Activated CD4-positive, alpha-beta T cell treated with anti-CD3 and anti-CD28 coated beads for 36 hours (primary cell): ENCODE measurements around the gene LIX1L. TPM values are rescaled to one million over a fixed set of nuclear protein-coding genes. Genes with fewer than 3 reads are reported as not detected.

ENCODE experiments used
- ATAC-seq: fragments of 200-7000 bp; cut with Tn5 transposase; one replicate; pipeline ENCODE4 v1.10.0; 2021; ENCODE audit warnings: mild to moderate bottlenecking, moderate library complexity
- CTCF ChIA-PET: fragments of 350-600 bp; sonication (Branson Sonifier 250); formaldehyde crosslinking; loops from one replicate; lab custom pipeline; 2021; ENCODE audit warnings: antibody characterized with exemption; lab: Charles Lee
- POLR2A ChIA-PET: fragments of 350-600 bp; sonication (Branson Sonifier 250); formaldehyde crosslinking; loops from one replicate; lab custom pipeline; 2021; ENCODE audit warnings: antibody characterized with exemption, inconsistent platforms; lab: Charles Lee
- DNase-seq: peaks from one replicate; pipeline ENCODE4 v3.0.0-alpha.2; 2020
- H3K27ac Mint-ChIP-seq: one replicate; pipeline ENCODE4 v1.8.0; 2021; ENCODE audit warnings: mixed read lengths
- H3K27me3 Mint-ChIP-seq: one replicate; pipeline ENCODE4 v1.8.0; 2021; ENCODE audit warnings: mixed read lengths
- H3K36me3 Mint-ChIP-seq: one replicate; pipeline ENCODE4 v1.8.0; 2021; ENCODE audit warnings: low read depth, mixed read lengths
- H3K4me1 Mint-ChIP-seq: one replicate; pipeline ENCODE4 v1.8.0; 2021; ENCODE audit warnings: mixed read lengths
- H3K4me3 Mint-ChIP-seq: one replicate; pipeline ENCODE4 v1.8.0; 2021; ENCODE audit warnings: mild to moderate bottlenecking, moderate library complexity, mixed read lengths
- H3K9me3 Mint-ChIP-seq: one replicate; pipeline ENCODE4 v1.8.0; 2021; ENCODE audit warnings: low read depth, mixed read lengths
- intact Hi-C, 2 experiments: fragments of 100-400 bp; cut with DNase I in 1 of 2; cut with micrococcal nuclease in 1 of 2; formaldehyde crosslinking; loops; one replicate each; pipeline versions ENCODE4 v1.14.2 to v1.15.1; 2022 to 2024; cut with DNase I, micrococcal nuclease
- total RNA-seq, 2 experiments: library from RNA; stranded (reverse); gene quantifications; one replicate each; pipeline ENCODE4 v1.2.3, GENCODE V29; 2021

Gene LIX1L
- total RNA-seq, 2 experiments from 2014 or later = 44.9 to 49.4 TPM

DNA sequence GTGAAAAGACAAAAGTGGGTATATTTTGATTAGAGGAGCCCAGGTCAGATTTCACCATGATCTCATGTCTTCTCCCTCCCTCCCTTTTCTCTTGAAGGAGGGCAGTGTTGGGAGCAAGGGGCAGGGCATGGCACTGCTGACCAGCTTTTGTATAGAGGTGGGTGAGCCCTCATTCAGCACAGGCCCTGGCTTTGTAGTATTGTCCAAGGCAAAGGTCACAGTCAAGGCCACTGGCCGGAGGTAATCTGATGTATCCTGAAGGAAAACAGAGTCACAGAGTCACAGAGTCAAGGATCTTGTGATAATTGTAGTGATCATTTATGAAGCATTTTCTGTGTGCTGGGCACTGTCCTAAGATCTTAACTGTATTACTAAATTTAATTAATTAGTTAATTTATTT lies 59.8 kb downstream of the LIX1L start:
- CTCF ChIA-PET = interaction anchor here (1.1 kb wide), 1 partner anchor 52 kb away, joined by 4 read pairs; the partner anchor contains the start of gene NUDT17
- DNase-seq (no peak), ATAC-seq (no peak)
- Mint-ChIP-seq H3K36me3 (peaks cover 1% of the 10 kb centered on the region), H3K27ac (no peak overlapping the region), H3K4me3 (no peak overlapping the region), H3K27me3 (no peaks in the 10 kb centered on the region), H3K9me3 (no peaks in the 10 kb centered on the region), H3K4me1 (no peaks in the 10 kb centered on the region)
- intact Hi-C loops = loop anchor here in 1 of 2 experiments (2.0 kb wide), 1 partner anchor 13 kb away; the partner anchor contains the start of gene ANKRD35
- POLR2A ChIA-PET = no interaction called here

DNA sequence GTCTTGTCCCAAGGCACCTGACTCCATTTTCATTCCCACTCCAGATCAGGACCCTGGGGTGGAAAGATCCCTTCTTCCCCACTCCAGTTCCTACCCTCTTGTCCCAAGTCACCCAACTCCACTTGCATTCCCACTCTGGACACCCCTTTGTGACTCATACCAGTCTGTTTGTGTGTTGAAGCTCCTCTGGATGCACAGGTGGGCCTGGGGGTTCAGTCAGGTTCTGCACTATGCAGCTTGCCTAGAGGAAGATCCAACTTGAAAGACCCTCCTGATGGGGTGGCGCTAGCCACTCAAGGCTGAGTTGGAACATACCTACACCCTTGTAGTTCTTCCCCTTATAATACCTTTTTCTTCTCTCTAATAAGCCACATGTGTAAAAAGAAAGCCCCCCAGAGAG lies 62.3 kb downstream of the LIX1L start:
- Mint-ChIP-seq H3K27me3 (no peaks in the 10 kb centered on the region), H3K9me3 (no peaks in the 10 kb centered on the region), H3K36me3 (peaks cover 1% of the 10 kb centered on the region), H3K4me1 (no peaks in the 10 kb centered on the region), H3K4me3 (no peak overlapping the region), H3K27ac (no peak overlapping the region)
- ATAC-seq (no peak), DNase-seq (no peak)
- CTCF ChIA-PET = interaction anchor here (0.6 to 2.0 kb wide), 7 partner anchors 15 to 121 kb away, joined by 3 to 9 read pairs (median 4); partner anchors contain the start of gene NUDT17
- intact Hi-C loops = no loop called here
- POLR2A ChIA-PET = interaction anchor here (0.6 kb wide), 1 partner anchor 61 kb away, joined by 3 read pairs; no protein-coding TSS in a partner anchor

DNA sequence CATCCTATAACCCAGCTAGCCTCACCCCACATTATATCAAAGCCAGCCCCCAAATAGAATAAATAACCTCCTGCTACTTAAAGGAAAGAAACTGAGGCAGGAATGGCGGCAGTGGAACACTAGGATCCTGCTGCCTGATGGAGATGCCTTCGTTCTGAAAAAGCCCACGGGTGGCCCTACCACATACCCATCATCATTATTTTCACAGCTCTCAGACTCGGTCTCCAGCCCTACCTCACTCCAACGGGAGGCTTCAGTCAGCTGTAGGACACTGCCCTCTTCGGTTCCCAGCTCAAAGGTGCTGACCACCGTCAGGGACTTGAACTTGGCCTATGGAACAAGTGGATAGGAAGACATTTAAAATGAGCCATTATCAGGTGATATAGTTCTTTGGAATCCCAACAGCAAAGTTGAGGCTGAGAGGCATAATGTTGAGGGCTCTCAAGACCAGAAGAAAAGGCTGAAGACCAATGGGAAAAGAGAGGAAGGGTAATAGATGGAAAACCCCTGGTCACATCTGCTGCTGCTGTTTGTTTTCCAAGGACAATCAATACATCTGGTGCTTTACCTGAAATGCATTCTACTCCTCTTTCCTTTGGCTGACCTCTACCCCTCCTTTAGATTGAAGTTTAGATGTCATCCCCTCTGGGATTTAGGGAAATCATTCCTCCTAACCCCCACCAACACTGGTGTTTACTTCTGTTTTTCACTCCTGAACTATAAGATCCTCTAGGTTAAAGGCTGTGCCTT lies 64.3 kb downstream of the LIX1L start:
- POLR2A ChIA-PET = no interaction called here
- intact Hi-C loops = loop anchor here (1.0 to 5.0 kb wide), 4 partner anchors 13 to 117 kb away; partner anchors contain the start of gene NUDT17 (in 1 of the 2)

GRCh38 chr1:145892486-145893087 lies 65.2 kb downstream of the LIX1L start:
- no peak for DNase-seq
- no peak for ATAC-seq
- H3K27me3 Mint-ChIP-seq = no peaks in the 10 kb centered on the region
- H3K27ac Mint-ChIP-seq = no peak overlapping the region
- intact Hi-C loops = loop anchor here (1.0 to 5.0 kb wide), 4 partner anchors 14 to 118 kb away; partner anchors contain the start of gene NUDT17 (in 1 of the 2)
- no peak overlapping the region for H3K4me3 Mint-ChIP-seq
- no peaks in the 10 kb centered on the region for H3K36me3 Mint-ChIP-seq
- H3K4me1 Mint-ChIP-seq = no peaks in the 10 kb centered on the region
- POLR2A ChIA-PET = interaction anchor here (0.6 kb wide), 1 partner anchor 33 kb away, joined by 3 read pairs; no protein-coding TSS in a partner anchor
- no peaks in the 10 kb centered on the region for H3K9me3 Mint-ChIP-seq
- CTCF ChIA-PET = interaction anchor here (0.6 to 3.1 kb wide), 16 partner anchors 8 to 116 kb away, joined by 3 to 20 read pairs (median 4); partner anchors contain the start of genes ITGA10, NUDT17 and RBM8A

More for the DNA sequence above, 64.3 kb downstream of the LIX1L start:
- Mint-ChIP-seq H3K9me3 (no peaks in the 10 kb centered on the region), H3K27ac (no peak overlapping the region), H3K36me3 (peaks cover 1% of the 10 kb centered on the region), H3K4me3 (no peak overlapping the region), H3K27me3 (no peaks in the 10 kb centered on the region), H3K4me1 (no peaks in the 10 kb centered on the region)
- no peak for DNase-seq
- ATAC-seq = no peak
- CTCF ChIA-PET = interaction anchor here (0.6 to 3.1 kb wide), 9 partner anchors 7 to 48 kb away, joined by 3 to 20 read pairs (median 5); partner anchors contain the start of genes ITGA10, NUDT17 and RBM8A

- Mint-ChIP-seq H3K4me3 (no peak overlapping the region), H3K27ac (no peak overlapping the region), H3K9me3 (no peaks in the 10 kb centered on the region), H3K4me1 (no peaks in the 10 kb centered on the region), H3K36me3 (no peaks in the 10 kb centered on the region), H3K27me3 (no peaks in the 10 kb centered on the region)
- intact Hi-C loops = loop anchor here (1.0 to 5.0 kb wide), 4 partner anchors 15 to 121 kb away; partner anchors contain the start of gene NUDT17 (in 1 of the 2)
- peak; percentile 78 for ATAC-seq
- CTCF ChIA-PET = interaction anchor here (0.6 to 3.1 kb wide), 17 partner anchors 9 to 124 kb away, joined by 3 to 20 read pairs (median 5); partner anchors contain the start of genes ITGA10, NUDT17 and RBM8A
- POLR2A ChIA-PET = interaction anchor here (0.6 to 1.0 kb wide), 2 partner anchors 32 to 160 kb away, joined by 3 to 4 read pairs; no protein-coding TSS in a partner anchor
- peak; percentile 74 for DNase-seq
Observed at GRCh38 chr1:145891587-145892485, 66.0 kb downstream of the LIX1L start.

DNA sequence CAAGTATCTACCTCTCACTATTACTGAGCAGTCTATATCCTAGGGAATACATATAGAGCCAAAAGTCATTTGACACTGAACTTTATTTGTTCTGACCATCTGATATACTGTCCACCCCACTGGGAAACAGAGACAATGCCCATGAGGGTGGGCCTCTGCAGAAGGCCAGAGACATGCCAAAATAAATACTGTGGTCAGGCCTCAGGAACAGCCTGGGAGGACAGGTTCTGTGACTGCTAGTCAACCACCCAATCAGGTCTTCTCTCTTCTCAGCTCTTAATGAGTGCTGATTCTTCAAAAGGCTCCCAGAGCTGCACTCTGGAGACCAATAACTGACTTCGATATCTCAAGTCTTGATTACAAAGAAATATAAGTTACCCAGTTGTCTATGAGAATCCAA lies 66.7 kb downstream of the LIX1L start:
- Mint-ChIP-seq H3K9me3 (no peaks in the 10 kb centered on the region), H3K4me1 (peaks cover 2% of the 10 kb centered on the region), H3K36me3 (no peaks in the 10 kb centered on the region), H3K27me3 (no peaks in the 10 kb centered on the region), H3K27ac (no peak overlapping the region), H3K4me3 (no peak overlapping the region)
- ChIA-PET CTCF (interaction anchor here (0.7 to 3.1 kb wide), 14 partner anchors 8 to 125 kb away, joined by 3 to 20 read pairs (median 5); partner anchors contain the start of genes ITGA10, NUDT17 and RBM8A), POLR2A (interaction anchor here (1.0 kb wide), 1 partner anchor 160 kb away, joined by 4 read pairs; no protein-coding TSS in a partner anchor)
- DNase-seq = no peak
- no peak for ATAC-seq
- intact Hi-C loops = loop anchor here in 1 of 2 experiments (1.0 to 5.0 kb wide), 2 partner anchors 44 to 122 kb away; partner anchors contain the start of gene NUDT17

DNA sequence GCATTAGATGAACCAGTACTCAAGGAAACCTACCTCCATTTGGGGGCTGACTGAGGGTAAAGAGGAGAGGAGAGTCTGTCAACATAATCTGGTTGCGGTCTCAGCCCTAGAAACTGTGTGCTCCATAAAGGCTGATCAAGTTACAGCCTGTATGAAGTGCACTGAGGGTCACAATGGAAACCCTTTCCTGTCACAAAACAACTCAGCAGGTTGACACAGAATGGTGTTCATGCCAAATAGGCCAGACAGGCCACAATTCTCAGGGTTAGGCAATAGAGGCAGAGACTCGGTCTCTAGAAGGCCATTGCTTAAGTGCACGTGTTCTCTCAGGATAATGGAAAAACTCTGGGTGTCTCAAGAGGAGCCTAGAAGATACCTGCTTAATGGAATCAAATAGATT lies 68.1 kb downstream of the LIX1L start:
- no peak for DNase-seq
- no peak overlapping the region for H3K4me3 Mint-ChIP-seq
- intact Hi-C loops = loop anchor here in 1 of 2 experiments (5.0 kb wide), 1 partner anchor 42 kb away; the partner anchor contains the start of gene NUDT17
- peaks cover 7% of the 10 kb centered on the region for H3K27me3 Mint-ChIP-seq
- POLR2A ChIA-PET = no interaction called here
- CTCF ChIA-PET = interaction anchor here (0.9 to 1.2 kb wide), 3 partner anchors 9 to 44 kb away, joined by 3 to 5 read pairs (median 5); partner anchors contain the start of genes NUDT17 and RBM8A
- ATAC-seq = no peak
- H3K9me3 Mint-ChIP-seq = no peaks in the 10 kb centered on the region
- H3K36me3 Mint-ChIP-seq = no peaks in the 10 kb centered on the region
- H3K4me1 Mint-ChIP-seq = peaks cover 13% of the 10 kb centered on the region
- no peak overlapping the region for H3K27ac Mint-ChIP-seq

DNA sequence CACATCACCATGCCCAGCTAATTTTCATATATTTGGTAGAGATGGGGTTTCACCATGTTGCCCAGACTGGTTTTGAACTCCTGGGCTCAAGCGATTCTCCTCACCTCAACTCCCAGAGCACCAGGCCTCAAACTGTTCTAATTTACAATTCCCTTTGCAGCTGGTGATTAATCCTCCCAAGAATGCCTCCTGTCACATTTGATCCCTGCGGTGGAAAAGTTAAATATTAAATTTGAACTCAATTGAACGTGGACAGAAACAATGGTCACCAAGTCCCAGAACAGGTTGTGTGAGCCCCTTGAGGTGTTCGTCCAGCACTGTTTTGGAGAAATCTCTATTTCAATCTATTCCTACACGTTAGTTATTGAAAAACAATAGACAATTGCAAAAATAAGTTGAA lies 70.2 kb downstream of the LIX1L start:
- intact Hi-C loops = loop anchor here in 1 of 2 experiments (2.0 kb wide), 2 partner anchors 23 to 77 kb away; partner anchors contain the start of genes ANKRD34A, ITGA10 and POLR3GL
- Mint-ChIP-seq H3K36me3 (no peaks in the 10 kb centered on the region), H3K27me3 (peaks cover 17% of the 10 kb centered on the region), H3K4me3 (no peak overlapping the region), H3K9me3 (no peaks in the 10 kb centered on the region), H3K27ac (no peak overlapping the region), H3K4me1 (peaks cover 14% of the 10 kb centered on the region)
- ATAC-seq (no peak), DNase-seq (no peak)
- CTCF ChIA-PET = interaction anchor here (0.7 to 1.6 kb wide), 2 partner anchors 15 to 42 kb away, joined by 5 read pairs; partner anchors contain the start of gene NUDT17
- POLR2A ChIA-PET = no interaction called here

DNA sequence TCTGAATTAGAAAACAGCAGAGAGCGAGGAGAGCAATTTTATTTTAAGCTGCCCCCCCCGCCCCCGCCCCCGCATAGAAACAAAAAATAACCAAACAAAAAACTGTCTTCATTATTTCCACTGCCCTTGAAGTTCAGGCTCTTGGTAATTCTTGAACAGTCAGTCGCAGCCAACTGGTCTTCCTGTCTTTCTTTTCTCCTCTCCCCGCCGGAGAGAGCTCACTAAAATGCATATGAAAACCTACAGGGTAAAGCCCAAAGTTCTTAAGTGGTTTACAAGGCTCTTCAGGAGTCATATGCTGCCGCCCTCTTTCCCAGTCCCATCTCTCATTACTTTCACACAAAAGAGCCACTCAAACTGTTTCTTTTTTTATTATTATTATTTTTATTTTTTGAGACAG lies 71.0 kb downstream of the LIX1L start:
- peak overlapping the region; percentile 72 for H3K4me3 Mint-ChIP-seq
- peaks cover 17% of the 10 kb centered on the region for H3K27me3 Mint-ChIP-seq
- intact Hi-C loops = loop anchor here in 1 of 2 experiments (2.0 kb wide), 2 partner anchors 24 to 78 kb away; partner anchors contain the start of genes ANKRD34A, ITGA10 and POLR3GL
- H3K27ac Mint-ChIP-seq = no peak overlapping the region
- H3K4me1 Mint-ChIP-seq = peaks cover 14% of the 10 kb centered on the region
- no peaks in the 10 kb centered on the region for H3K36me3 Mint-ChIP-seq
- ChIA-PET POLR2A (interaction anchor here (2.3 kb wide), 1 partner anchor 28 kb away, joined by 8 read pairs; the partner anchor contains the start of gene PIAS3), CTCF (interaction anchor here (1.6 kb wide), 1 partner anchor 41 kb away, joined by 5 read pairs; the partner anchor contains the start of gene NUDT17)
- ATAC-seq = no peak
- no peaks in the 10 kb centered on the region for H3K9me3 Mint-ChIP-seq
- DNase-seq = no peak
